ENCODE measurements around the gene PSMB11.

GRCh38 chr14:23062002-23062401 lies 20.0 kb downstream of the PSMB11 start:
- TF ChIP-seq REST (IDR thresholded peaks at IDR 0.05; ENCODE audit: insufficient read depth in 1 of 2, low read depth in 2 of 2, low read length in 2 of 2) (no peak), POLR2AphosphoS5 (IDR thresholded peaks at IDR 0.05; ENCODE audit: low read depth, low read length) (no peak), SIN3A (IDR thresholded peaks at IDR 0.05; ENCODE audit: borderline replicate concordance, insufficient read depth, low read length) (no peak), TAF1 (IDR thresholded peaks at IDR 0.05; ENCODE audit: borderline replicate concordance, insufficient read depth, low read length) (no peak), FOXP2 (optimal IDR thresholded peaks at IDR 0.05; ENCODE audit: borderline replicate concordance, extremely low read depth, extremely low read length, insufficient read depth) (no peak)
